GM12878 (cell line): ENCODE results near the gene FBXL16. TPM values are rescaled to one million over a fixed set of nuclear protein-coding genes. Genes with fewer than 3 reads are reported as not detected.

Experiments
- ATAC-seq: fragments of 200-7000 bp; cut with Tn5 transposase; 3 replicates; pipeline ENCODE4 v1.9.1; 2020; ENCODE audit warnings: mild to moderate bottlenecking, moderate library complexity
- BruUV-seq: library from RNA; stranded (reverse); fragments of 400-500 nt; replicated peaks from 2 replicates; lab custom pipeline; 2021; lab: Mats Ljungman, UMichigan
- CTCF ChIA-PET: fragments of 300-600 bp; sonication (Branson Sonifier 250); formaldehyde crosslinking; extraction: SDS; loops from one replicate; lab custom pipeline; 2021; ENCODE audit warnings: inconsistent platforms; lab: Yijun Ruan, JAX
- POLR2A ChIA-PET: fragments of 350-600 bp; formaldehyde crosslinking; extraction: SDS; loops from one replicate; lab custom pipeline; 2021; ENCODE audit warnings: inconsistent platforms; lab: Charles Lee
- RAD21 ChIA-PET: fragments of 300-600 bp; sonication (Branson Sonifier 250); formaldehyde crosslinking; loops from one replicate; lab custom pipeline; 2023; ENCODE audit warnings: antibody characterized with exemption; ENCODE audit not compliant: unreplicated experiment; lab: Charles Lee
- SMC1A ChIA-PET: fragments of 300-600 bp; sonication (Branson Sonifier 250); formaldehyde crosslinking; loops from one replicate; lab custom pipeline; 2023; ENCODE audit not compliant: unreplicated experiment, uncharacterized antibody; lab: Charles Lee
- DNase-seq: peaks from one replicate; pipeline ENCODE4 v3.0.0-alpha.2; 2011; ENCODE audit warnings: low read depth, low spot score
- FAIRE-seq: peaks from 3 replicates; lab custom pipeline; 2011; peaks lifted over from hg19 to GRCh38; lab: Jason Lieb, UNC
- H2AFZ ChIP-seq: 2 replicates; pipeline ENCODE4 v1.6.0; 2011; ENCODE audit warnings: low read depth, low read length, control low read depth; ENCODE audit not compliant: control insufficient read depth
- H3K27ac ChIP-seq: 2 replicates; pipeline ENCODE4 v1.5.1; 2011; ENCODE audit warnings: control low read depth; ENCODE audit not compliant: control insufficient read depth, insufficient read depth
- H3K27me3 ChIP-seq, 2 experiments: replicated peaks in 1 of 2; 2 replicates each; pipeline versions ENCODE4 v1.6.0 to v1.6.1; 2011; ENCODE audit warnings: low read length in 1 of 2; ENCODE audit not compliant: control insufficient read depth in 2 of 2, insufficient read depth in 2 of 2
- H3K36me3 ChIP-seq, 2 experiments: 2 replicates each; pipeline ENCODE4 v1.5.1; 2011; ENCODE audit warnings: low read length in 1 of 2; ENCODE audit not compliant: control insufficient read depth in 2 of 2, insufficient read depth in 2 of 2
- H3K4me1 ChIP-seq: 2 replicates; pipeline ENCODE4 v1.6.1; 2011; ENCODE audit warnings: mild to moderate bottlenecking, low read length, moderate library complexity, mixed read lengths; ENCODE audit not compliant: control insufficient read depth, insufficient read depth
- H3K4me2 ChIP-seq: 2 replicates; pipeline ENCODE4 v1.6.0; 2011; ENCODE audit warnings: control low read depth; ENCODE audit not compliant: control insufficient read depth, insufficient read depth
- H3K4me3 ChIP-seq: fragments of 200-600 bp; sonication (generic); 2 replicates; pipeline ENCODE4 v1.5.1; 2016
- H3K79me2 ChIP-seq: 2 replicates; pipeline ENCODE4 v1.6.0; 2011; ENCODE audit warnings: low read length; ENCODE audit not compliant: control insufficient read depth, insufficient read depth
- H3K9ac ChIP-seq: 2 replicates; pipeline ENCODE4 v1.8.0; 2011; ENCODE audit warnings: low read length, control low read depth, mixed read lengths; ENCODE audit not compliant: control insufficient read depth, insufficient read depth
- H3K9me3 ChIP-seq: replicated peaks from 3 replicates; pipeline ENCODE4 v1.5.1; 2011; ENCODE audit warnings: mild to moderate bottlenecking, low read length; ENCODE audit not compliant: control insufficient read depth, insufficient read depth
- H4K20me1 ChIP-seq: 2 replicates; pipeline ENCODE4 v1.6.0; 2011; ENCODE audit not compliant: control insufficient read depth, insufficient read depth
- BCL11A ChIP-seq: IDR thresholded peaks from 2 replicates; pipeline ENCODE4 v1.6.1; 2011; ENCODE audit warnings: low read depth, low read length
- BRCA1 ChIP-seq: IDR thresholded peaks from 2 replicates; pipeline ENCODE4 v1.6.1; 2011; ENCODE audit warnings: low read depth, low read length, improper control_type of control experiment
- CBFB ChIP-seq: IDR thresholded peaks from 2 replicates; pipeline ENCODE4 v1.6.1; 2016; ENCODE audit warnings: antibody characterized with exemption, low read depth
- CHD2 ChIP-seq: IDR thresholded peaks from 2 replicates; pipeline ENCODE4 v1.6.1; 2011; ENCODE audit warnings: low read depth, low read length, improper control_type of control experiment, borderline replicate concordance
- HCFC1 ChIP-seq: fragments of 150-350 bp; IDR thresholded peaks from 2 replicates; pipeline ENCODE4 v1.6.1; 2014; ENCODE audit warnings: low read length
- HDAC6 ChIP-seq: fragments of 200-600 bp; sonication (generic); IDR thresholded peaks from one replicate; pipeline ENCODE4 v1.8.0; 2017; ENCODE audit warnings: antibody characterized with exemption; ENCODE audit not compliant: unreplicated experiment
- IRF4 ChIP-seq: IDR thresholded peaks from 2 replicates; pipeline ENCODE4 v1.6.1; 2011; ENCODE audit warnings: low read depth, low read length
- MYC ChIP-seq: IDR thresholded peaks from 2 replicates; pipeline ENCODE4 v1.6.1; 2011; ENCODE audit warnings: mild to moderate bottlenecking, low read length, moderate library complexity, inconsistent platforms; ENCODE audit not compliant: insufficient read depth, insufficient replicate concordance, insufficient read length, severe bottlenecking
- NFYB ChIP-seq: IDR thresholded peaks from 2 replicates; pipeline ENCODE4 v1.6.1; 2011; ENCODE audit warnings: low read depth, mild to moderate bottlenecking, low read length, improper control_type of control experiment, moderate library complexity; ENCODE audit not compliant: insufficient read depth
- NR2F1 ChIP-seq: fragments of 450-650 bp; conservative IDR thresholded peaks from 2 replicates; pipeline ENCODE4 v1.6.1; 2017; ENCODE audit warnings: mild to moderate bottlenecking
- RB1 ChIP-seq: fragments of 450-650 bp; formaldehyde crosslinking; IDR thresholded peaks from 2 replicates; pipeline ENCODE4 v1.6.1; 2017; ENCODE audit warnings: mild to moderate bottlenecking, borderline replicate concordance
- RELA ChIP-seq: fragments of 450-650 bp; IDR thresholded peaks from 2 replicates; pipeline ENCODE4 v1.8.0; 2014; ENCODE audit warnings: borderline replicate concordance; ENCODE audit not compliant: partially characterized antibody
- SIN3A ChIP-seq: IDR thresholded peaks from 2 replicates; pipeline ENCODE4 v1.6.1; 2012; ENCODE audit warnings: low read depth, low read length, improper control_type of control experiment
- SP1 ChIP-seq: IDR thresholded peaks from one replicate; pipeline ENCODE4 v1.6.1; 2011; ENCODE audit warnings: low read depth, low read length
- ZNF592 ChIP-seq: fragments of 450-650 bp; IDR thresholded peaks from 2 replicates; pipeline ENCODE4 v1.6.1; 2017; ENCODE audit warnings: mild to moderate bottlenecking, moderate library complexity
- WGBS: methylation state at CpG from one replicate; pipeline ENCODE4 v1.1.6; 2016; ENCODE audit warnings: low lambda C conversion rate; ENCODE audit not compliant: insufficient replicate concordance, insufficient coverage; ENCODE audit errors: missing lambda C conversion rate; 5-methylcytosine and 5-hydroxymethylcytosine counted together
- in situ Hi-C: fragments of 300-500 bp; cut with MboI; formaldehyde crosslinking; loops from 9 replicates; pipeline ENCODE4 v1.14.3; 2018; ENCODE audit warnings: mixed read lengths
- intact Hi-C: fragments of 100-400 bp; cut with micrococcal nuclease; formaldehyde crosslinking; loops from one replicate; pipeline ENCODE4 v1.14.2; 2022; ENCODE audit not compliant: unreplicated experiment
- polyA plus RNA-seq, 11 experiments: library from polyadenylated mRNA; depleted of rRNA in 4 of 11; unstranded in 6 of 11; stranded (reverse) in 5 of 11; fragments of >200 nt; fragmentation: Nextera tagmentation in 4 of 11; fragmentation: Illumina TruSeq in 1 of 11; extraction: Ambion mirVana in 4 of 11; extraction: Trizol in 1 of 11; gene quantifications; 1 replicate in 1 of 11; 2 replicates in 10 of 11; pipeline versions ENCODE4 v1.2.1 to v1.2.3, GENCODE V29; 2011 to 2016; ENCODE audit warnings: inconsistent platforms in 2 of 11, missing spikeins in 2 of 11, low read depth in 1 of 11
- total RNA-seq, 4 experiments: library from RNA; depleted of rRNA in 3 of 4; stranded (reverse); fragments of >200 nt in 3 of 4; fragmentation: Illumina TruSeq in 1 of 4; extraction: Trizol in 1 of 4; gene quantifications; 2 replicates each; pipeline versions ENCODE4 v1.2.1 to v1.2.3, GENCODE V29; 2013 to 2021

FBXL16 gene
- total and polyA plus RNA-seq, 10 of the 15 experiments (the other 5 are each of a cell fraction or from before 2014, with no cell fraction given), result 0.13 to 1.4 (median 0.24) TPM

DNA sequence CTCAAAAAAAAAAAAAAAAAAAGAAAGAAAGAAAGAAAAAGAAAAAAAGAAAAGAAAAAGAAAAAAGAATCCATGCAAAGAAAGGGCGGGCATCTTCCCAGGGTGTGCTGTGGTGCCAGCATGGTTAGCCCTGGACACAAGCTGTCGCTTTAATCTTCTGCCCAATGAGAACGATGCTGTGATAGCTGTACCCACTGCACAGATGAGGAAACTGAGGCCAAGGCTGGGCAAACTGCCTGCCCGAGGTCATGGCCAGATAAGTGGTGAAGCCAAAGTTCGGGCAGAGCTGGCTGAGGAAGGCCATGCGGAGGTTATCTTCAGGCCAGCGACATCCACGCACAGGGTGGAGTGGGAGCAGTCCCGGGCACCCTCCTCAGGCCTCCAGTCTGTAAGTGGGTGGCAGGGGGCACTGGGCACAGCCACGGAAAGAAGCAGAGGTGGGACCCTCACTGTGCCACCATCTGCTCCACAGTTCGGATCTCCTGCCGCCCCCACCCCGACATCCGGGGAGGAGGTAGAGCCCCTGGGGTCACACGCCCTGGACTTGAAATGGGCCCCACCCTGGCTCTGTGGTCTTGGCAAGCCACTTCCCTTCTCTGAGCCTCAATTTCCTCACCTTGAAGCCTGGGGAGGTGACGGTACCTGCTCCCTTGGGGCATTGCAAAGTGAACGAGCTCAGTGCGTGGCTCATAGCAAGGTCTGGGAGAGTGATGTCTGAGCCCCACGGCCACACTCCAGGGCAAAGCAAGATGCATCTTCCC is 6.5 kb downstream of the FBXL16 start:
- no peaks in the 10 kb centered on the region for H3K9me3 ChIP-seq
- in situ Hi-C loops, result no loop called here
- no peak overlapping the region for H3K4me2 ChIP-seq
- H3K27me3 ChIP-seq, result peaks cover 2 to 12% of the 10 kb centered on the region in 2 experiments; a peak in 3 of 4 replicates
- no peaks in the 10 kb centered on the region for H3K79me2 ChIP-seq
- H3K4me3 ChIP-seq, result no peak overlapping the region
- TF ChIP-seq NFYB (no peak), NR2F1 (no peak), CHD2 (no peak), HDAC6 (no peak), RELA (no peak), RB1 (no peak), BRCA1 (no peak), SIN3A (no peak), IRF4 (no peak), CBFB (no peak), SP1 (no peak), ZNF592 (no peak), BCL11A (no peak), MYC (no peak), HCFC1 (no peak)
- CTCF ChIA-PET, result interaction anchor here (1.0 kb wide), 1 partner anchor 13 kb away, joined by 3 read pairs; no protein-coding TSS in a partner anchor
- POLR2A ChIA-PET, result no interaction called here
- RAD21 ChIA-PET, result no interaction called here
- SMC1A ChIA-PET, result no interaction called here
- ATAC-seq (no peak), DNase-seq (no peak), FAIRE-seq (no peak)
- intact Hi-C loops, result no loop called here
- H3K9ac ChIP-seq, result no peak overlapping the region
- WGBS, result 15% methylated on average over 19 of the region's 19 CpGs
- no peaks in the 10 kb centered on the region for H3K36me3 ChIP-seq
- H3K4me1 ChIP-seq, result peaks cover 7% of the 10 kb centered on the region
- no peaks in the 10 kb centered on the region for H4K20me1 ChIP-seq
- BruUV-seq, result no TSS peak
- H2AFZ ChIP-seq, result no peak overlapping the region
- no peak overlapping the region for H3K27ac ChIP-seq
